Measurements from ENCODE around the gene STYXL2.

GRCh38 chr1:167118188-167118587 is 24.3 kb downstream of the STYXL2 start:
- TF ChIP-seq CTCF (IDR thresholded peaks at IDR 0.05; ENCODE audit: insufficient read depth, low read length): no peak
- TF ChIP-seq POLR2AphosphoS5 (IDR thresholded peaks at IDR 0.05; ENCODE audit: low read depth): no peak

Data from HL-60 (cell line).